MM.1S (cell line): ENCODE results near the gene CDH4.
"Not testable (repeated sequence)": the region's sequence is repeated elsewhere in the genome, so short reads cannot be mapped to it uniquely, and the experiment has no call there.

Experiments
- EZH2 ChIP-seq: fragments of 300-600 bp; sonication (generic); optimal IDR thresholded peaks from 2 replicates; pipeline ENCODE3; 2017; ENCODE audit warnings: low read depth, mild to moderate bottlenecking, antibody characterized with exemption, low read length, mixed read lengths
- EZH2phosphoT487 ChIP-seq: fragments of 300-600 bp; sonication (generic); IDR thresholded peaks from 2 replicates; pipeline ENCODE4 v1.6.1; 2018; ENCODE audit warnings: antibody characterized with exemption, low read length
- TF ChIP-seq, protein P1 (sequence below): fragments of 300-600 bp; sonication (generic); IDR thresholded peaks from 2 replicates; pipeline ENCODE4 v1.5.1; 2016; ENCODE audit warnings: antibody characterized with exemption, low read length, mixed read lengths

DNA sequence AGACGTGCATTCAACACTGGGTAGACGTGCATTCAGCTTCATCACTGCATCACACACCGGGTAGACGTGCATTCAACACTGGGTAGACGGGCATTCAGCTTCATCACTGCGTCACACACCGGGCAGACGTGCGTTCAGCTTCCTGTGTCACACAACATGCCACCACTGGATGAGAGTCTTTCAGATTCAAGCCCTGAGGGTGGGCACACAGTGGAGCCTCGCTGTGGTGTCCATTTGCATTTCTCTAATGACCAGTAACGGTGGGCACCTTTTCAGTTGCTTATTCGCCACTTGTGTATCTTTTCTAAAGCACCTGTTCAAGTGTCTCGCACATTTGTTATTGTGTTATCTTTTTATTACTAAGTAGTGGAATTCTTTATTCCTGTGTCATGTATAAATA, 719.5 kb downstream of the CDH4 start:
- TF ChIP-seq EZH2, EZH2phosphoT487: not testable (repeated sequence)
- TF ChIP-seq, protein P1, sequence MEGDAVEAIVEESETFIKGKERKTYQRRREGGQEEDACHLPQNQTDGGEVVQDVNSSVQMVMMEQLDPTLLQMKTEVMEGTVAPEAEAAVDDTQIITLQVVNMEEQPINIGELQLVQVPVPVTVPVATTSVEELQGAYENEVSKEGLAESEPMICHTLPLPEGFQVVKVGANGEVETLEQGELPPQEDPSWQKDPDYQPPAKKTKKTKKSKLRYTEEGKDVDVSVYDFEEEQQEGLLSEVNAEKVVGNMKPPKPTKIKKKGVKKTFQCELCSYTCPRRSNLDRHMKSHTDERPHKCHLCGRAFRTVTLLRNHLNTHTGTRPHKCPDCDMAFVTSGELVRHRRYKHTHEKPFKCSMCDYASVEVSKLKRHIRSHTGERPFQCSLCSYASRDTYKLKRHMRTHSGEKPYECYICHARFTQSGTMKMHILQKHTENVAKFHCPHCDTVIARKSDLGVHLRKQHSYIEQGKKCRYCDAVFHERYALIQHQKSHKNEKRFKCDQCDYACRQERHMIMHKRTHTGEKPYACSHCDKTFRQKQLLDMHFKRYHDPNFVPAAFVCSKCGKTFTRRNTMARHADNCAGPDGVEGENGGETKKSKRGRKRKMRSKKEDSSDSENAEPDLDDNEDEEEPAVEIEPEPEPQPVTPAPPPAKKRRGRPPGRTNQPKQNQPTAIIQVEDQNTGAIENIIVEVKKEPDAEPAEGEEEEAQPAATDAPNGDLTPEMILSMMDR = not testable (repeated sequence)
